ENCODE data around the gene MDK.

- TF ChIP-seq POLR2A (IDR thresholded peaks at IDR 0.05) (no peak), CTCF (IDR thresholded peaks at IDR 0.05) (no peak), EP300 (IDR thresholded peaks at IDR 0.05) (no peak)
Observed at GRCh38 chr11:46427364-46427763, 45.9 kb downstream of the MDK start.
